ENCODE data around the gene HSD17B14. TPM values are rescaled to one million over a fixed set of nuclear protein-coding genes. Genes with fewer than 3 reads are reported as not detected.

HSD17B14 gene
- total and polyA plus RNA-seq, 9 of the 15 experiments (the other 6 are each of a cell fraction or from before 2014, with no cell fraction given), result 0.16 TPM; not detected in 8

DNA sequence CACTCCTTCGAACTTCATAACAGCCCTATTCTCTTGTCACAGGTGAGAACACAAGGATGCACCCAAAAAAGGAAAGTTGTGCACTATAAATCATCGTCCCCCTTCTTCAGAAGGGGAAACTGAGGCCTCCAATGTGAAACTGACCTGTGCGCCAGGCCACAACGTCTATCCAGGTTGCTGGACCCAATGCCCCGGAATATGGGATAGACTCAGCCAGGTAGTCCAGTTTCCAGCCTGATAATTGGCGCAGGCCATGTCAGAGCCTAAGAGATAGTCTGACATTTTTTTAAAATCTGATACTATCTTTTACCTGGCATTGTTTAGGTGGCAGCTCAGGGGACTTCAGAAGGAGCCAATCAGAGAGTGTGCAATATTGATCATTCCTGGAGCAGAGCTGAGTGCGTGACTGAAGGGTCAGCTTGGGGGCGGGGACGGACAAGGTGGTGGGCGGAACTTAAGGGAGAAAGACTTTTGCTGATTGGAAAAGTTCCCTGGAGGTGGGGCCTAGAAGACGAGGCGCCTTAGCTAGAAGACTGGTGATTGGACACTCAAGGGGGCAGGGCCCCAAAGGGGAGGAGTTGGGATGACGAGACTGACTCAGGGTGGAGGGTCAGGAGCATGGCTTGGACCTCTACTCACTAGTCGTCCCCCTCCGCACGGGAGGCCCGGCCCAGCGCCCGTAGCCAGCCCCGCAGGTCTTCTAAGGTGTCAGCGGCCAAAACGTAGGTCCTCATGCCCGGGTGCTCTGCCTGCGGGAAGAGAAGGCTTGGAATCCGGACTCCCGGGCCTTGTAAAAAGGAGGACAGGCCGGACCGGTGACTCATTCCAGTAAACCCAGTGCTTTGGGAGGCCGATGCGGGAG is 23.7 kb upstream of the HSD17B14 start (continued):
- TF ChIP-seq CHD1 (IDR thresholded peaks at IDR 0.05; ENCODE audit: low read length) (no peak), ZFP30 (CRISPR knock-in tag; IDR thresholded peaks at IDR 0.05; ENCODE audit: borderline replicate concordance) (no peak), ZNF699 (CRISPR knock-in tag; IDR thresholded peaks at IDR 0.05; ENCODE audit: insufficient replicate concordance) (no peak), MYC (IDR thresholded peaks at IDR 0.05; ENCODE audit: low read depth, low read length) (0 out of 2 replicates have a peak, but pooled peaks have one; percentile 37), MYC (CRISPR knock-in tag; IDR thresholded peaks at IDR 0.05; ENCODE audit: borderline replicate concordance, low read depth) (no peak), MCM7 (IDR thresholded peaks at IDR 0.05) (no peak), NR2C2 (CRISPR knock-in tag; IDR thresholded peaks at IDR 0.05) (no peak), NR2C2 (tag; IDR thresholded peaks at IDR 0.05) (peak; percentile 77), KAT8 (IDR thresholded peaks at IDR 0.05; ENCODE audit: low read depth) (no peak), TAF7 (tag; IDR thresholded peaks at IDR 0.05) (no peak), ZNF316 (IDR thresholded peaks at IDR 0.05) (peak; percentile 21)
- TF ChIP-seq, protein P1, sequence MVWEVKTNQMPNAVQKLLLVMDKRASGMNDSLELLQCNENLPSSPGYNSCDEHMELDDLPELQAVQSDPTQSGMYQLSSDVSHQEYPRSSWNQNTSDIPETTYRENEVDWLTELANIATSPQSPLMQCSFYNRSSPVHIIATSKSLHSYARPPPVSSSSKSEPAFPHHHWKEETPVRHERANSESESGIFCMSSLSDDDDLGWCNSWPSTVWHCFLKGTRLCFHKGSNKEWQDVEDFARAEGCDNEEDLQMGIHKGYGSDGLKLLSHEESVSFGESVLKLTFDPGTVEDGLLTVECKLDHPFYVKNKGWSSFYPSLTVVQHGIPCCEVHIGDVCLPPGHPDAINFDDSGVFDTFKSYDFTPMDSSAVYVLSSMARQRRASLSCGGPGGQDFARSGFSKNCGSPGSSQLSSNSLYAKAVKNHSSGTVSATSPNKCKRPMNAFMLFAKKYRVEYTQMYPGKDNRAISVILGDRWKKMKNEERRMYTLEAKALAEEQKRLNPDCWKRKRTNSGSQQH (CRISPR knock-in tag; IDR thresholded peaks at IDR 0.05), result no peak
- TF ChIP-seq, protein P2, sequence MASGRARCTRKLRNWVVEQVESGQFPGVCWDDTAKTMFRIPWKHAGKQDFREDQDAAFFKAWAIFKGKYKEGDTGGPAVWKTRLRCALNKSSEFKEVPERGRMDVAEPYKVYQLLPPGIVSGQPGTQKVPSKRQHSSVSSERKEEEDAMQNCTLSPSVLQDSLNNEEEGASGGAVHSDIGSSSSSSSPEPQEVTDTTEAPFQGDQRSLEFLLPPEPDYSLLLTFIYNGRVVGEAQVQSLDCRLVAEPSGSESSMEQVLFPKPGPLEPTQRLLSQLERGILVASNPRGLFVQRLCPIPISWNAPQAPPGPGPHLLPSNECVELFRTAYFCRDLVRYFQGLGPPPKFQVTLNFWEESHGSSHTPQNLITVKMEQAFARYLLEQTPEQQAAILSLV (tag; IDR thresholded peaks at IDR 0.05), result no peak
- TF ChIP-seq, protein P3, sequence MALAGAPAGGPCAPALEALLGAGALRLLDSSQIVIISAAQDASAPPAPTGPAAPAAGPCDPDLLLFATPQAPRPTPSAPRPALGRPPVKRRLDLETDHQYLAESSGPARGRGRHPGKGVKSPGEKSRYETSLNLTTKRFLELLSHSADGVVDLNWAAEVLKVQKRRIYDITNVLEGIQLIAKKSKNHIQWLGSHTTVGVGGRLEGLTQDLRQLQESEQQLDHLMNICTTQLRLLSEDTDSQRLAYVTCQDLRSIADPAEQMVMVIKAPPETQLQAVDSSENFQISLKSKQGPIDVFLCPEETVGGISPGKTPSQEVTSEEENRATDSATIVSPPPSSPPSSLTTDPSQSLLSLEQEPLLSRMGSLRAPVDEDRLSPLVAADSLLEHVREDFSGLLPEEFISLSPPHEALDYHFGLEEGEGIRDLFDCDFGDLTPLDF (CRISPR knock-in tag; IDR thresholded peaks at IDR 0.05), result no peak

Data from K562 (cell line).